Nephron (organoid): ENCODE data around the gene METTL6.
"Not testable (repeated sequence)": the region's sequence is repeated elsewhere in the genome, so short reads cannot be mapped to it uniquely, and the experiment has no call there.

ENCODE experiments used
- H3K27ac Mint-ChIP-seq, 3 experiments: 2 replicates each; pipeline ENCODE4 v1.8.0; 2020; ENCODE audit warnings: mixed read lengths in 3 of 3, mild to moderate bottlenecking in 2 of 3, moderate library complexity in 1 of 3
- H3K27me3 Mint-ChIP-seq: 2 replicates; pipeline ENCODE4 v1.8.0; 2021; ENCODE audit warnings: low read depth, mild to moderate bottlenecking, moderate library complexity, mixed read lengths
- H3K36me3 Mint-ChIP-seq: 2 replicates; pipeline ENCODE4 v1.8.0; 2020; ENCODE audit warnings: low read depth, mixed read lengths
- H3K4me1 Mint-ChIP-seq: 2 replicates; pipeline ENCODE4 v1.8.0; 2020; ENCODE audit warnings: mixed read lengths
- H3K4me3 Mint-ChIP-seq, 3 experiments: 2 replicates each; pipeline ENCODE4 v1.8.0; 2020; ENCODE audit warnings: mild to moderate bottlenecking in 3 of 3, mixed read lengths in 3 of 3, moderate library complexity in 2 of 3
- H3K9me3 Mint-ChIP-seq: 2 replicates; pipeline ENCODE4 v1.8.0; 2020; ENCODE audit warnings: mixed read lengths
- TF ChIP-seq, protein P1 (sequence below), 3 experiments: fragments of 200-600 bp; sonication (generic); IDR thresholded peaks; one replicate each; pipeline ENCODE4 v1.5.0; 2021; ENCODE audit warnings: antibody characterized with exemption in 3 of 3; ENCODE audit not compliant: unreplicated experiment in 3 of 3

Gene METTL6

DNA sequence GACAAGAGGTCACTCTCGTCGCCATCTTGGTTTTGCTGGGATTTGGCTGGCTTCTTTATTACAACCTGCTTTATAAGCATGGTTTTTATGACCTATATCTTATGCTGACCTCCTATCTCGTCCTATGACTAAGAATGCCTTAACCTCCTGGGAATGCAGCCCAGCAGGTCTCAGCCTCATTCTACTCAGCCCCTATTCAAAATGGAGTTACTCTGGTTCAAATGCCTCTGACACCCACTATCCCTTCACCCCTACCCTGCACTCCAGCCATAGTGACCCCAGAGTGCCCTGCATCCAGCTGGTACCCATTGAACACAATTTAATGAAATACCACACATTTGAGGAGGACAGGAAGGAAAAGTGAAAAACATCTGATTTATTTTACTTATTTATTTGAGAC is 23.4 kb downstream of the METTL6 start:
- TF ChIP-seq, protein P1, sequence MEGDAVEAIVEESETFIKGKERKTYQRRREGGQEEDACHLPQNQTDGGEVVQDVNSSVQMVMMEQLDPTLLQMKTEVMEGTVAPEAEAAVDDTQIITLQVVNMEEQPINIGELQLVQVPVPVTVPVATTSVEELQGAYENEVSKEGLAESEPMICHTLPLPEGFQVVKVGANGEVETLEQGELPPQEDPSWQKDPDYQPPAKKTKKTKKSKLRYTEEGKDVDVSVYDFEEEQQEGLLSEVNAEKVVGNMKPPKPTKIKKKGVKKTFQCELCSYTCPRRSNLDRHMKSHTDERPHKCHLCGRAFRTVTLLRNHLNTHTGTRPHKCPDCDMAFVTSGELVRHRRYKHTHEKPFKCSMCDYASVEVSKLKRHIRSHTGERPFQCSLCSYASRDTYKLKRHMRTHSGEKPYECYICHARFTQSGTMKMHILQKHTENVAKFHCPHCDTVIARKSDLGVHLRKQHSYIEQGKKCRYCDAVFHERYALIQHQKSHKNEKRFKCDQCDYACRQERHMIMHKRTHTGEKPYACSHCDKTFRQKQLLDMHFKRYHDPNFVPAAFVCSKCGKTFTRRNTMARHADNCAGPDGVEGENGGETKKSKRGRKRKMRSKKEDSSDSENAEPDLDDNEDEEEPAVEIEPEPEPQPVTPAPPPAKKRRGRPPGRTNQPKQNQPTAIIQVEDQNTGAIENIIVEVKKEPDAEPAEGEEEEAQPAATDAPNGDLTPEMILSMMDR (IDR thresholded peaks at IDR 0.05; ENCODE audit: unreplicated experiment in 3 of 3): no peak
- peaks cover 5% of the 10 kb centered on the region for H3K4me1 Mint-ChIP-seq
- H3K27ac Mint-ChIP-seq: no peak overlapping the region
- no peak overlapping the region for H3K4me3 Mint-ChIP-seq
- H3K9me3 Mint-ChIP-seq: no peaks in the 10 kb centered on the region
- H3K36me3 Mint-ChIP-seq: peaks cover 13% of the 10 kb centered on the region
- H3K27me3 Mint-ChIP-seq: no peaks in the 10 kb centered on the region

DNA sequence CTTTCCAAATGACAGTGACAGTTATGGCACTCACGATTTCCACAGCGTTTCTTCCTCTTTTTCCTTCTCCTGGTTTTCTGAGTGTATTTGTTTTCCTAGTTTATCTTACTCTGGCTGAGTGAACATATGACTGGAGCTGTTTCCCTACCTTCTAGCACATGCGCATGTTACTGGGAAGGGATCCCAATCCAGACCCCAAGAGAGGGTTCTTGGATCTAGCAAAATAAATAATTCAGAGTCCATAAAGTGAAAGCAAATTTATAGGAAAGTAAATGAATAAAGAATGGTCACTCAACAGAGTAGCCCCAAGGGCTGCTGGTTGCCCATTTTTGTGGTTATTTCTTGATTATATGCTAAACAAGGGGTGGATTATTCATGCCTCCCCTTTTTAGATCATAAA is 23.8 kb downstream of the METTL6 start:
- no peak overlapping the region for H3K4me3 Mint-ChIP-seq
- peaks cover 12% of the 10 kb centered on the region for H3K36me3 Mint-ChIP-seq
- TF ChIP-seq, protein P1 (IDR thresholded peaks at IDR 0.05; ENCODE audit: unreplicated experiment in 3 of 3): no peak
- no peak overlapping the region for H3K27ac Mint-ChIP-seq
- no peaks in the 10 kb centered on the region for H3K27me3 Mint-ChIP-seq
- H3K4me1 Mint-ChIP-seq: peaks cover 5% of the 10 kb centered on the region
- H3K9me3 Mint-ChIP-seq: no peaks in the 10 kb centered on the region

DNA sequence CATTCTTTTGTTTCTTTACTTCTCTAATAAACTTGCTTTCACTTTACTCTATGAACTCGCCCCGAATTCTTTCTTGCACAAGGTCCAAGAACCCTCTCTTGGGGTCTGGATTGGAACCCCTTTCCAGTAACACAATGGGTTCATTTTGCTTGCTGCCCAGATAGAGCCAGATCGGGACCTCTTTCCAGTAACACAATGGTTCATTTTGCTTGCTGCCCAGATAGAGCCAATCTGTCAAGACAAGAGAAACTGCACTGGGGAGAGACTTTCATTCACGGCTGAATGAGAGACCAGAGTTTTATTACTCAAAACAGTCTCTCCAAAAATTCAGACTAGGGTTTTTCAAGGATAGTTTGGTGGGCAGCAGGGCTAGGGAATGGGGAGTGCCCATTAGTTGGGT is 25.4 kb downstream of the METTL6 start:
- peaks cover 13% of the 10 kb centered on the region for H3K36me3 Mint-ChIP-seq
- TF ChIP-seq, protein P1 (IDR thresholded peaks at IDR 0.05; ENCODE audit: unreplicated experiment in 3 of 3): no peak
- H3K9me3 Mint-ChIP-seq: peaks cover 11% of the 10 kb centered on the region
- no peaks in the 10 kb centered on the region for H3K27me3 Mint-ChIP-seq
- peaks cover 5% of the 10 kb centered on the region for H3K4me1 Mint-ChIP-seq
- H3K27ac Mint-ChIP-seq: no peak overlapping the region
- H3K4me3 Mint-ChIP-seq: no peak overlapping the region

DNA sequence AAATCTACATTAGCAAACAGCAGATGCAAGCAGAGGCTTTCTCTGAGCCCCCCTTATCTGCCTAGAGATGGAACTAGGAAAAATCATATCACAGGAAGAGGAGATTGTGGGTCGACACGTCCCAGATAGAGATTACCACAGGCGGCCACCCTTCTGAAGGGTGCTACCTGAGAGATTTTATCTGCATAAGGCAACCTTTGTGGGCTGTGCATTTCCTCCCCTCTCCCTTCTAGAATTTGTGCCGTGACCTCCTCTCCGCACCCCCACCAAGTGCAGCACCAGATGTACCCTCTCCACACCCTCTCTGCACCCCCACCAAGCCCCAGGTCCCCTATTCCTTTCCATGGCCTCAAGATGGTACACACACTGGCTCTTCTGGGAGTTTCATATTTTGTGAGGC is 27.4 kb downstream of the METTL6 start:
- Mint-ChIP-seq H3K4me3 (no peak overlapping the region), H3K27me3 (no peaks in the 10 kb centered on the region), H3K27ac (no peak overlapping the region), H3K9me3 (peaks cover 23% of the 10 kb centered on the region), H3K36me3 (peaks cover 22% of the 10 kb centered on the region), H3K4me1 (peaks cover 5% of the 10 kb centered on the region)
- TF ChIP-seq, protein P1 (IDR thresholded peaks at IDR 0.05; ENCODE audit: unreplicated experiment in 3 of 3): no peak

- H3K4me1 Mint-ChIP-seq, H3K27ac Mint-ChIP-seq, H3K27me3 Mint-ChIP-seq, H3K4me3 Mint-ChIP-seq: not testable (repeated sequence)
- peaks cover 25% of the 10 kb centered on the region for H3K9me3 Mint-ChIP-seq
- H3K36me3 Mint-ChIP-seq: peaks cover 22% of the 10 kb centered on the region
Observed at GRCh38 chr3:15398731-15399133, 28.6 kb downstream of the METTL6 start.

- not testable (repeated sequence) for H3K27me3 Mint-ChIP-seq, H3K27ac Mint-ChIP-seq, H3K4me1 Mint-ChIP-seq, H3K4me3 Mint-ChIP-seq
- H3K36me3 Mint-ChIP-seq: peaks cover 23% of the 10 kb centered on the region
- peaks cover 36% of the 10 kb centered on the region for H3K9me3 Mint-ChIP-seq
Observed at GRCh38 chr3:15393252-15393651, 34.1 kb downstream of the METTL6 start.

GRCh38 chr3:15391007-15391406 is 36.3 kb downstream of the METTL6 start:
- Mint-ChIP-seq H3K36me3 (peaks cover 9% of the 10 kb centered on the region), H3K9me3 (peaks cover 25% of the 10 kb centered on the region), H3K4me3 (no peak overlapping the region), H3K27me3 (no peaks in the 10 kb centered on the region), H3K4me1 (no peaks in the 10 kb centered on the region), H3K27ac (no peak overlapping the region)
- TF ChIP-seq, protein P1 (IDR thresholded peaks at IDR 0.05; ENCODE audit: unreplicated experiment in 3 of 3): no peak
